ENCODE data around the gene MTCH2. TPM values are rescaled to one million over a fixed set of nuclear protein-coding genes. Genes with fewer than 3 reads are reported as not detected.

MTCH2 gene
- total RNA-seq, 4 donors from 2014 or later, result 24.8 to 65.6 (median 49.5) TPM

- no peak for DNase-seq
- no peak overlapping the region for H3K27ac ChIP-seq
- no peaks in the 10 kb centered on the region for H3K9me3 ChIP-seq
- no peaks in the 10 kb centered on the region for H3K4me1 ChIP-seq
- no peak overlapping the region for H3K4me3 ChIP-seq
- H3K36me3 ChIP-seq, result no peaks in the 10 kb centered on the region
- H3K27me3 ChIP-seq, result no peaks in the 10 kb centered on the region
- intact Hi-C loops (cut with DNase I; ENCODE audit: low total_unique reads), result no loop called here
- no peak for TF ChIP-seq CTCF (IDR thresholded peaks at IDR 0.05)
These were observed 71.6 kb downstream of the MTCH2 start for GRCh38 chr11:47570651-47571356.

GRCh38 chr11:47569646-47570045 lies 72.7 kb downstream of the MTCH2 start:
- intact Hi-C loops (cut with DNase I; ENCODE audit: low total_unique reads), result no loop called here
- H3K27ac ChIP-seq, result no peak overlapping the region
- no peaks in the 10 kb centered on the region for H3K9me3 ChIP-seq
- H3K4me3 ChIP-seq, result no peak overlapping the region
- H3K36me3 ChIP-seq, result no peaks in the 10 kb centered on the region
- TF ChIP-seq POLR2A (IDR thresholded peaks at IDR 0.05) (no peak), CTCF (IDR thresholded peaks at IDR 0.05) (no peak)
- no peak for DNase-seq
- H3K4me1 ChIP-seq, result peaks cover 5% of the 10 kb centered on the region in 2 donors
- no peaks in the 10 kb centered on the region for H3K27me3 ChIP-seq

Small RNA genes within 50 kb of the gene (small RNA-seq; reads per million reads assigned to genes)
- not detected for gene RNU5E-10P

Other genes starting within 250 kb of the MTCH2 start
- gene SLC39A13, start 234.0 kb downstream of the MTCH2 start, total RNA-seq, result 10 to 100 TPM; 30.9 to 79.2 (median 64.2) TPM
- gene PSMC3, start 216.1 kb downstream of the MTCH2 start, total RNA-seq, result 100 to 1,000 TPM in 1 of 4 donors, 10 to 100 TPM in 3; 43.8 to 161 (median 96.2) TPM
- gene RAPSN, start 193.4 kb downstream of the MTCH2 start, total RNA-seq, result under 1 TPM in 1 of 4 donors, not detected in 3; 0.41 TPM
- 100 to 1,000 TPM in 3 of 4 donors, 10 to 100 TPM in 1; 51.2 to 138 (median 121) TPM for gene CELF1, start 89.4 kb downstream of the MTCH2 start, total RNA-seq
- 10 to 100 TPM; 28.5 to 74.4 (median 48.7) TPM for gene PTPMT1, start 77.0 kb downstream of the MTCH2 start, total RNA-seq
- 10 to 100 TPM in 3 of 4 donors, 1 to 10 TPM in 1; 9.7 to 36.3 (median 18.5) TPM for gene KBTBD4, start 63.6 kb downstream of the MTCH2 start, total RNA-seq
- gene NDUFS3, start 63.5 kb downstream of the MTCH2 start, total RNA-seq, result 10 to 100 TPM; 59.2 to 67.6 (median 62.5) TPM
- under 1 TPM in 2 of 4 donors, not detected in 2; 0.21 to 0.30 TPM for gene FAM180B, start 55.9 kb downstream of the MTCH2 start, total RNA-seq
- 10 to 100 TPM in 3 of 4 donors, 1 to 10 TPM in 1; 5.0 to 15.4 (median 14.8) TPM for gene C1QTNF4, start 48.1 kb downstream of the MTCH2 start, total RNA-seq
- 10 to 100 TPM in 1 of 4 donors, 1 to 10 TPM in 3; 1.3 to 45.6 (median 2.6) TPM for gene AGBL2, start 72.8 kb upstream of the MTCH2 start, total RNA-seq
- 100 to 1,000 TPM; 147 to 442 (median 202) TPM for gene FNBP4, start 124.8 kb upstream of the MTCH2 start, total RNA-seq
- 10 to 100 TPM; 11.8 to 90.8 (median 40.4) TPM for gene NUP160, start 205.8 kb upstream of the MTCH2 start, total RNA-seq

All from uterus (tissue), 4 donors.